Activated B cell treated with CpG ODN at 0.5 μM for 24 hours (primary cell): ENCODE measurements around the gene UBAC2. TPM values are rescaled to one million over a fixed set of nuclear protein-coding genes. Genes with fewer than 3 reads are reported as not detected.
A peak's percentile ranks its signal among the peaks of the same experiment; 100 is the strongest.
"Not testable (repeated sequence)": the region's sequence is repeated elsewhere in the genome, so short reads cannot be mapped to it uniquely, and the experiment has no call there.

ENCODE experiments used
- ATAC-seq: fragments of 200-7000 bp; cut with Tn5 transposase; one replicate; pipeline ENCODE4 v1.10.0; 2021; ENCODE audit warnings: low read depth, mild to moderate bottlenecking, moderate library complexity
- CTCF ChIA-PET: fragments of 350-600 bp; sonication (Branson Sonifier 250); formaldehyde crosslinking; loops from one replicate; lab custom pipeline; 2021; ENCODE audit warnings: antibody characterized with exemption; lab: Charles Lee
- POLR2A ChIA-PET: fragments of 350-600 bp; sonication (Branson Sonifier 250); formaldehyde crosslinking; loops from one replicate; lab custom pipeline; 2021; ENCODE audit warnings: antibody characterized with exemption; lab: Charles Lee
- DNase-seq: peaks from one replicate; pipeline ENCODE4 v3.0.0; 2022
- H3K27ac Mint-ChIP-seq: one replicate; pipeline ENCODE4 v1.8.0; 2020; ENCODE audit warnings: mixed read lengths
- H3K27me3 Mint-ChIP-seq: one replicate; pipeline ENCODE4 v1.8.0; 2021; ENCODE audit warnings: mixed read lengths
- H3K36me3 Mint-ChIP-seq: one replicate; pipeline ENCODE4 v1.8.0; 2021; ENCODE audit warnings: low read depth, mixed read lengths
- H3K4me1 Mint-ChIP-seq: one replicate; pipeline ENCODE4 v1.8.0; 2021; ENCODE audit warnings: mixed read lengths
- H3K4me3 Mint-ChIP-seq: one replicate; pipeline ENCODE4 v1.8.0; 2020; ENCODE audit warnings: mild to moderate bottlenecking, mixed read lengths
- H3K9me3 Mint-ChIP-seq: one replicate; pipeline ENCODE4 v1.8.0; 2020; ENCODE audit warnings: mixed read lengths
- intact Hi-C: fragments of 100-400 bp; cut with micrococcal nuclease; formaldehyde crosslinking; loops from one replicate; pipeline ENCODE4 v1.15.1; 2024
- total RNA-seq: library from RNA; stranded (reverse); gene quantifications from 2 replicates; pipeline ENCODE4 v1.2.3, GENCODE V29; 2022
- TF ChIP-seq, protein P1 (sequence below): fragments of 200-600 bp; IDR thresholded peaks from one replicate; pipeline ENCODE4 v1.8.0; 2022; ENCODE audit warnings: antibody characterized with exemption, mild to moderate bottlenecking

UBAC2 gene
- total RNA-seq, 1 donor from 2014 or later: 51.0 TPM

DNA sequence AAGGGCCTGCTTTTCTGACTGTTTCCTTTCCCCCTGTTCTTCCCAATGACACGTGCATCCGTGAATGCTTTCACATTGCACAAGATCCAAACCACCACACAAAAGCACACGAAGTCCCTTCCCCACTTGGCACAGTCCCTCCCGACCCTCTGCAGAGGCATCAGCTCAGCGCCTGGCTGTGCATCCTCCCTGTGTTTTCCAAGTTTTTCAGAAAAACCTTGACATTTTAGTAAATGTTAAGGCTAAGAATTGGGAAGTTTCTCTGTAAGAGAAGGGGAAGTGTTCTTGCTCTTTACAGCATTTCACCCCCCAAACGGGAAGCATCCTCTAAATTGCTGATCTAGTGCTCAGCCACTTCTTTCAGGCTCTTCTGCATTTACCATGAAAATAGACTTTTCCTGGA, 206.1 kb downstream of the UBAC2 start:
- ATAC-seq (no peak), DNase-seq (no peak)
- intact Hi-C loops: no loop called here
- TF ChIP-seq, protein P1, sequence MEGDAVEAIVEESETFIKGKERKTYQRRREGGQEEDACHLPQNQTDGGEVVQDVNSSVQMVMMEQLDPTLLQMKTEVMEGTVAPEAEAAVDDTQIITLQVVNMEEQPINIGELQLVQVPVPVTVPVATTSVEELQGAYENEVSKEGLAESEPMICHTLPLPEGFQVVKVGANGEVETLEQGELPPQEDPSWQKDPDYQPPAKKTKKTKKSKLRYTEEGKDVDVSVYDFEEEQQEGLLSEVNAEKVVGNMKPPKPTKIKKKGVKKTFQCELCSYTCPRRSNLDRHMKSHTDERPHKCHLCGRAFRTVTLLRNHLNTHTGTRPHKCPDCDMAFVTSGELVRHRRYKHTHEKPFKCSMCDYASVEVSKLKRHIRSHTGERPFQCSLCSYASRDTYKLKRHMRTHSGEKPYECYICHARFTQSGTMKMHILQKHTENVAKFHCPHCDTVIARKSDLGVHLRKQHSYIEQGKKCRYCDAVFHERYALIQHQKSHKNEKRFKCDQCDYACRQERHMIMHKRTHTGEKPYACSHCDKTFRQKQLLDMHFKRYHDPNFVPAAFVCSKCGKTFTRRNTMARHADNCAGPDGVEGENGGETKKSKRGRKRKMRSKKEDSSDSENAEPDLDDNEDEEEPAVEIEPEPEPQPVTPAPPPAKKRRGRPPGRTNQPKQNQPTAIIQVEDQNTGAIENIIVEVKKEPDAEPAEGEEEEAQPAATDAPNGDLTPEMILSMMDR: no peak
- Mint-ChIP-seq H3K9me3 (peaks cover 3% of the 10 kb centered on the region), H3K27me3 (no peaks in the 10 kb centered on the region), H3K4me3 (peak overlapping the region; percentile 11), H3K27ac (no peak overlapping the region), H3K4me1 (peaks cover 17% of the 10 kb centered on the region), H3K36me3 (no peaks in the 10 kb centered on the region)
- CTCF ChIA-PET: interaction anchor here (2.7 kb wide), 1 partner anchor 30 kb away, joined by 6 read pairs; no protein-coding TSS in a partner anchor
- POLR2A ChIA-PET: interaction anchor here (1.2 kb wide), 1 partner anchor 13 kb away, joined by 3 read pairs; no protein-coding TSS in a partner anchor

DNA sequence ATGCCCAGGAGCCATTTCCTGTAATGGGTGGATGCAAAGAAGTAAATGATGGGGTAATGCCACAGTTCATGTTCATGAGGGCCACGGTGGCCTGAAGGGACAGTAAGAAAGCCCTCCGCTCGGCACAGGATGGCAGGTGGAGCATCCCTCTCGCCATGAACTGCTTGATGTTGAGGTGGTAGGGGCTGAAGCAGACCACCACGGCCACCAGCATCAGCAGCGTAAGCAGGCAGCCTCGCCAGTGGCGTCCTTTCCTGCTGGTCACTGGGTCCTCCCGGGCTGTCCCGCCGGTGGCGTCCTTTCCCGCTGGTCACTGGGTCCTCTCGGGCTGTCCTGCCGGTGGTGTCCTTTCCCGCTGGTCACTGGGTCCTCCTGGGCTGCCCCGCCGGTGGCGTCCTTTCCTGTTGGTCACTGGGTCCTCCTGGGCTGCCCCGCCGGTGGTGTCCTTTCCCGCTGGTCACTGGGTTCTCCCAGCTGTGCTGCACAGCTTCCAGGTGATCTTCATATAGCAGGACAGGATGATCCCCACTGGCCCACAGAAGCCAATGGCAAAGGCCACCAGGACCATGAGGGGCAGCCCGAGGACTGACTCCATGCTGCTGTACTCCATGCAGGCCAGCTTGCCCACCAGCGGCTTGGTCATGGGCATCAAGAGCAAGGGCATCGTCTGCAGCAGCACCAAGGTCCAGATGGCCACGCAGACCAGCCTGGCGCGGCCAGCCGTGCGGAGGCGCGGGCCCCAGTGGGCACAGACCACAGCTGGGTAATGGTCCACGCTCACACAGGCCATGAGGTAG, 207.4 kb downstream of the UBAC2 start:
- TF ChIP-seq, protein P1: no peak
- POLR2A ChIA-PET: interaction anchor here (0.7 to 1.2 kb wide), 3 partner anchors 12 to 18 kb away, joined by 3 read pairs; no protein-coding TSS in a partner anchor
- Mint-ChIP-seq H3K27me3 (no peaks in the 10 kb centered on the region), H3K9me3 (no peaks in the 10 kb centered on the region), H3K4me1 (peaks cover 17% of the 10 kb centered on the region), H3K36me3 (no peaks in the 10 kb centered on the region), H3K27ac (no peak overlapping the region), H3K4me3 (no peak overlapping the region)
- DNase-seq (no peak), ATAC-seq (no peak)
- CTCF ChIA-PET: interaction anchor here (2.7 kb wide), 1 partner anchor 29 kb away, joined by 6 read pairs; no protein-coding TSS in a partner anchor
- intact Hi-C loops: no loop called here

DNA sequence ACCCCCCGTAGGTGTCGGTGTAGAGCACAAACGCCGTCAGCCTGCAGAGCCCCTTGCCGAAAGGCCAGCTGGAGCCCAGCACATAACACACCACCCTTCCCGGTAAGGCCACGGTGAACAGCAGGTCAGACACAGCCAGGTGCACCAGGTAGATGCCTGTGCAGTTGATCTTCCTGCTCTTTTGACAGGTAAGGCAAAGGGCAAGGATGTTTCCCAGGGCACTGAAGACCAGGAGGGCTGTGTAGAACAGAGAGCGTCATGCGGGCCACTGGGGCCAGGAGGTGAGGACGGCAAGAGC, 208.0 kb downstream of the UBAC2 start:
- H3K4me3 Mint-ChIP-seq: no peak overlapping the region
- CTCF ChIA-PET: no interaction called here
- TF ChIP-seq, protein P1: no peak
- peaks cover 17% of the 10 kb centered on the region for H3K4me1 Mint-ChIP-seq
- H3K36me3 Mint-ChIP-seq: no peaks in the 10 kb centered on the region
- H3K27ac Mint-ChIP-seq: no peak overlapping the region
- POLR2A ChIA-PET: interaction anchor here (0.7 to 1.1 kb wide), 2 partner anchors 12 to 17 kb away, joined by 3 read pairs; no protein-coding TSS in a partner anchor
- H3K9me3 Mint-ChIP-seq: no peaks in the 10 kb centered on the region
- H3K27me3 Mint-ChIP-seq: no peaks in the 10 kb centered on the region
- intact Hi-C loops: no loop called here
- ATAC-seq (no peak), DNase-seq (no peak)

DNA sequence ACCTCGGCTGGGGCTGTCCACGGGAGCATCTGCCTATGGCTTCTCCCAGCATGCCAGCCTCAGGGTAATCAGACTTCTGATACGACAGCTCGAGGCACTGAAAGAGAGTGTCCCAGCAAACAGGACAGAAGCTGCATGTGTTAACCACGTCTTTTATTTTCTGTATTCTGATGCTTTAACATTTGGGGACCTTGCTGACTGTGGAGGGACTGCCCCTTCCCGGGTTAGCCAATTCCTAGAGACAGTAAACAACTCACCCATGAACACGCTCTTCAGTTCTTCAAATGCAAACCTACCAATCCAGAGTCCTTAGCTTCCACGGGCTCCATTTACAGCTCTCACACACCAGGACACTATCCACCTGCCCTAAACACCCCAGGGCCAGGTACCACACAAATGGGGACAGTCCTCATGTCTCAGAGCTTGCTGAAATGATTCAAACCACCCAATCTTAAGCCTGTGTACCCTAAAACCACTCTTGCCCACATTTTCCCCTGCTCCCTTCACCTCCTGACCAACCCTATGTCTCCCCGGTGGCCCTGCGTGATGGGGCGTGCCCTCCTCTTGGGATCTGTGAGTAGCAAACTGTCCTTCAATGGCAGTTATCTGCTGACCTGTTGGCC, 208.9 kb downstream of the UBAC2 start:
- H3K36me3 Mint-ChIP-seq, H3K9me3 Mint-ChIP-seq, H3K27me3 Mint-ChIP-seq, H3K4me3 Mint-ChIP-seq, intact Hi-C loops, DNase-seq, ATAC-seq: not testable (repeated sequence)
- H3K27ac Mint-ChIP-seq: peak overlapping the region; percentile 12
- POLR2A ChIA-PET: interaction anchor here (1.1 kb wide), 1 partner anchor 16 kb away, joined by 3 read pairs; no protein-coding TSS in a partner anchor
- CTCF ChIA-PET: interaction anchor here (0.7 kb wide), 1 partner anchor 22 kb away, joined by 4 read pairs; no protein-coding TSS in a partner anchor
- H3K4me1 Mint-ChIP-seq: peaks cover 17% of the 10 kb centered on the region

DNA sequence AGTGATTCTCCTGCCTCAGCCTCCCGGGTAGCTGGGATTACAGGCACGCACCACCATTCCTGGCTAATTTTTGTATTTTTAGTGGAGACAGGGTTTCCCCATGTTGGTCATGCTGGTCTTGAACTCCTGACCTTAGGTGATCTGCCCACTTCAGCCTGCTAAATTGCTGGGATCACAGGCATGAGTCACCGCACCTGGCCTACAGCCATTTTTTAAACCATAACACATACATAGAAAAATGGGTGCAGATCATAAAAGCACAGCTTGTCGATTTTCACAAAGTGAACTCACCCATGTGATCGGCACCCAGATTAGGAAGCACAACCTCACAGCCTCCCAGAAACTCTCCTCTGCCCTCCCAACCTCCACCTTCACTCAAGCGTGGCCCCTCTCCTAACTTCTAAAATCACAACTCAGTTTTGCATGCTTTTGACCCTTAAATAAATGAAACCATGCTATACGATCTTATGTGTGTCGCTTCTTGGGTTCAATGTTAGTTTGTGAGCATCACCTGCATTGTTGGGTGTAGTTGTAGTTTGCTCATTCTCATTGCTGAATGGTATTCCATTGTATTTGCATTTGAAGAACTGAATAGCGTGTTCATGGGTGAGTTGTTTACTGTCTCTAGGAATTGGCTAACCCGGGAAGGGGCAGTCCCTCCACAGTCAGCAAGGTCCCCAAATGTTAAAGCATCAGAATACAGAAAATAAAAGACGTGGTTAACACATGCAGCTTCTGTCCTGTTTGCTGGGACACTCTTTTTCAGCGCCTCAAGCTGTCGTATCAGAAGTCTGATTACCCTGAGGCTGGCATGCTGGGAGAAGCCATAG, 210.2 kb downstream of the UBAC2 start:
- H3K4me1 Mint-ChIP-seq: peaks cover 16% of the 10 kb centered on the region
- H3K9me3 Mint-ChIP-seq, H3K4me3 Mint-ChIP-seq, ATAC-seq, H3K27me3 Mint-ChIP-seq, DNase-seq, H3K27ac Mint-ChIP-seq, intact Hi-C loops, H3K36me3 Mint-ChIP-seq: not testable (repeated sequence)
- ChIA-PET POLR2A (interaction anchor here (0.7 kb wide), 1 partner anchor 22 kb away, joined by 8 read pairs; no protein-coding TSS in a partner anchor), CTCF (interaction anchor here (1.7 kb wide), 1 partner anchor 26 kb away, joined by 8 read pairs; no protein-coding TSS in a partner anchor)
